Suppressor macrophage treated with lipopolysaccharide for 4 hours (primary cell): Measurements from ENCODE around the gene CBLN4.

ENCODE experiments used
- DNase-seq: peaks from one replicate; pipeline ENCODE4 v3.0.0-alpha.2; 2020

CBLN4 gene

GRCh38 chr20:56005389-56005715 is at the start of gene CBLN4:
CBLN4 (minus strand) TSS chr20:56005519; CDS start chr20:56004171, 1,348 bp downstream.
- no peak for DNase-seq

GRCh38 chr20:56043227-56043626 is 37.9 kb upstream of the CBLN4 start:
- no peak for DNase-seq

GRCh38 chr20:56032251-56032650 is 26.9 kb upstream of the CBLN4 start:
- no peak for DNase-seq

GRCh38 chr20:56018716-56019115 is 13.4 kb upstream of the CBLN4 start:
- DNase-seq = no peak

- no peak for DNase-seq
Observed at GRCh38 chr20:56018194-56018593, 12.9 kb upstream of the CBLN4 start.

GRCh38 chr20:56017560-56017959 is 12.2 kb upstream of the CBLN4 start:
- no peak for DNase-seq

- no peak for DNase-seq
Observed at GRCh38 chr20:56014998-56015397, 9.7 kb upstream of the CBLN4 start.

GRCh38 chr20:56014151-56014550 is 8.8 kb upstream of the CBLN4 start:
- DNase-seq = no peak

GRCh38 chr20:56004611-56005388 is 519 bp downstream of the CBLN4 start:
- no peak for DNase-seq

GRCh38 chr20:56004007-56004406 is 1.3 kb downstream of the CBLN4 start:
- no peak for DNase-seq

GRCh38 chr20:56002908-56003800 is 2.2 kb downstream of the CBLN4 start:
- DNase-seq = no peak

GRCh38 chr20:56001890-56002289 is 3.4 kb downstream of the CBLN4 start:
- no peak for DNase-seq

- no peak for DNase-seq
Observed at GRCh38 chr20:56001106-56001785, 4.1 kb downstream of the CBLN4 start.

- no peak for DNase-seq
Observed at GRCh38 chr20:55978550-55978949, 26.8 kb downstream of the CBLN4 start.

- DNase-seq = no peak
Observed at GRCh38 chr20:55977690-55978459, 27.4 kb downstream of the CBLN4 start.

GRCh38 chr20:55974491-55975202 is 30.7 kb downstream of the CBLN4 start:
- DNase-seq = no peak

GRCh38 chr20:55964790-55965189 is 40.5 kb downstream of the CBLN4 start:
- no peak for DNase-seq

- DNase-seq = no peak
Observed at GRCh38 chr20:55961376-55962330, 43.7 kb downstream of the CBLN4 start.

- DNase-seq = no peak
Observed at GRCh38 chr20:55953201-55953600, 52.1 kb downstream of the CBLN4 start.

- DNase-seq = no peak
Observed at GRCh38 chr20:55947701-55948100, 57.6 kb downstream of the CBLN4 start.
